Measurements from ENCODE around the gene P2RX4.
"Not testable (repeated sequence)": the region's sequence is repeated elsewhere in the genome, so short reads cannot be mapped to it uniquely, and the experiment has no call there.

Gene P2RX4

DNA sequence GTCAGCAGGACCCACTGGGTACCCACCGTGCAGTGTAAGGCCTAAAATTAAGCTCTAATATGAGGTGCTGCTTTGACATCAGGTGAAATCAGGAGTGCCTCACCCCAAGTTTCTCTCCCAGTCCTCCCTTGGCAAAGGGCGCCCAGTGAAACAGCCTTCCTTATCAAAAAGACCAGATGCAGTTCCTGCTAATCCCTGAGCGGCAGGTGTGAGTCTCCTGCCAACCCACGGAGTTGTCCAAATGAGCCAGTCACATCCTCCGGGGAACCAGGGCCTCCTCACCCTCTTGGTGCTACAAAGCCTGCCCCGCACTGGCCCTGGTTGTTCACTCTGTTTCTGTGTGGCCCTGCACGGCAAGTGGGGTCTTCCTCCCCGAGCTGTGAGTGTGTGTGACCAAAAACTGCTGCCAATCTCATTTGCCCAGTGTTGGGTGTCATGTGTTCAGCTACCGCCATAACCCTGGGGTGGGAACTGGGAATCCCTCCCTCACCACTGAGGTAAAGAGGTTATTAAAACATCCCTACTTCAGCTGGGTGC, 20.2 kb upstream of the P2RX4 start:
- DNase-seq, result no peak

GRCh38 chr12:121190523-121191031, 19.4 kb upstream of the P2RX4 start:
- no peak for DNase-seq

GRCh38 chr12:121191151-121191550, 18.8 kb upstream of the P2RX4 start:
- no peak for DNase-seq

- DNase-seq, result no peak
These were observed 13.0 kb upstream of the P2RX4 start for GRCh38 chr12:121196902-121197301.

GRCh38 chr12:121198949-121199348, 11.0 kb upstream of the P2RX4 start:
- no peak for DNase-seq

- DNase-seq, result not testable (repeated sequence)
These were observed 8.8 kb upstream of the P2RX4 start for GRCh38 chr12:121201140-121201539.

- no peak for DNase-seq
These were observed 7.2 kb upstream of the P2RX4 start for GRCh38 chr12:121202407-121203355.

DNA sequence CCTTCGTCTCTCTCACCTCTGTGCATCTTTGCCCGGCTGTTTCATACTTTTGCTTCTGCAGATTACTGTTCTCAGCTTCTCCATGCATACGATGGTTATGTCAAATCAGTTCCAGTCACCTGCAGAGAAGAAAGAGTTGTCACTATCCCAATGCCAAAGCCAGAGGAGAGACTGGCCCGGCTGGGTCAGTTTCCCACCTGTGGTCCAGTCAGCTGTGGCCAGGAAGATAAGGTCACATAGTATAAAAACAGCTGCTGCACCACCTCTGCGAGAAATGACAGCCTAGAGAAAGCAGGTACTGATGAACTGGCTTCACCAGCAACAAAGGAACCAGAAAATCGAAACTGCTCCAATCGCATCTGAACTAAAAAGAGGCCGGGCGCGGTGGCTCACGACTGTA, 6.4 kb upstream of the P2RX4 start:
- DNase-seq, result no peak

DNA sequence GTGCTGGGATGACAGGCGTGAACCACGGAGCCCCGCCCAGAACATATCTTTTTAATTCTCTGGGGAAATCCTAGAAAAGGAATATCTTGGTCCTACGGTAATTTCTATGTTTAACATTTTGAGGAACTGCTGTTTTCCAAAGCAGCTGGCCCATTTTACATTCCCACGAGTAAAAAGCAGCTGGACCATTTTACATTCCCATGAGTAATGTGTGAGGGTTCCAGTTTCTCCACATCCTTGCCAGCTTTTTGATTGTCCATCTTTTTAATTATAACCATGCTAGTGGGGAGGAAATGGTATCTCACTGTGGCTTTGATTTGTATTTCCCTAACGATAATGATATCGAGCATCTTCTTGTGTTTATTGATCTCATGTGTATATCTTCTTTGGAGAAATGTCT, 4.4 kb upstream of the P2RX4 start:
- no peak for DNase-seq

DNA sequence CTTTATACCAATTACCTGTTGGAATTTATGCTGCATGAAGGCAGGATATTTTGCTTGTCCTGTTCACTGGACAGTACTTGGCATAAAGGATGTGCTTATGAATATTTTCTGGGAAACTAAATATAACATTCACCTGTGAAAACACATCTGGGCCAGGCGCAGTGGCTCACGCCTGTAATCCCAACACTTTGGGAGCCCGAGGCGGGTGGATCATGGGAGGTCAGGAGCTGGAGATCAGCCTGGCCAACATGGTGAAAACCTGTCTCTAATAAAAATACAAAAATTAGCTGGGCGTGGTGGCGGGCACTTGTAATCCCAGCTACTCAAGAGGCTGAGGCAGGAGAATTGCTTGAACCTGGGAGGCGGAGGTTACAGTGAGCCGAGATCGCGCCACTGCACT, 1.4 kb upstream of the P2RX4 start:
- not testable (repeated sequence) for DNase-seq

GRCh38 chr12:121209221-121209620, 708 bp upstream of the P2RX4 start:
- DNase-seq, result no peak

DNA sequence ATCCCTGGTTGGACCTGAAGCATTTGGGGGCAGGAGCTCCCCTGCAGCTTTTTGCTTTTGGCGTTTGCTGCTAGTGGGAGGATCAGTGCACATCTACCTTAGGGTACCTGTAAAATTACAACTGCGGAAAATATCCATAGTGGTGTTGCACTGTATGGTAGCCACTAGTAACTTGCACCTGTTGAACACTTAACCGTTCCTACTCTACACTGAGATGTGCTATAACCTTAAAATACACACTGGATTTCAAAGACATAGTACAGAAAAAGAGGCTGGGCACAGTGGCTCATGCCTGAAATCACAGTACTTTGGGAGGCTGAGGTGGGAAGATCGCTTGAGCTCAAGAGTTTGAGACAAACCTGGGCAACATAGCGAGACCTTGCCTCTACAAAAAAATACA, 2.9 kb downstream of the P2RX4 start:
- DNase-seq, result no peak

GRCh38 chr12:121214166-121214777, 4.3 kb downstream of the P2RX4 start:
- peak; percentile 84 for DNase-seq

GRCh38 chr12:121214855-121215745, 5.2 kb downstream of the P2RX4 start:
- DNase-seq, result peak; percentile 57

GRCh38 chr12:121216102-121216501, 6.2 kb downstream of the P2RX4 start:
- no peak for DNase-seq

DNA sequence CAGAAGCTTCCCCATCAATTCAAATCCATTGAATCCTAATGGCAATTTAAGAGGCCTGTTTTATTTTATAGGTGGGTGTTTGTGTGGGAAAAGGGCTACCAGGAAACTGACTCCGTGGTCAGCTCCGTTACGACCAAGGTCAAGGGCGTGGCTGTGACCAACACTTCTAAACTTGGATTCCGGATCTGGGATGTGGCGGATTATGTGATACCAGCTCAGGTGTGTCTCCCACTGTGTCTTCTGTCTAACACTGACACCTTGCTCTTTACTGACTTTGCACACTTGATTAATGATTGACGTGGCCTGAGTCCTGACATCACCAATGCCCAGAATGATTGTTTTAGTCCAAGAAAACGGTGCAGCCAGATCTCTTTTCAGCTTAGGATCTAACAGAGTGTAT, 7.1 kb downstream of the P2RX4 start:
- no peak for DNase-seq

DNA sequence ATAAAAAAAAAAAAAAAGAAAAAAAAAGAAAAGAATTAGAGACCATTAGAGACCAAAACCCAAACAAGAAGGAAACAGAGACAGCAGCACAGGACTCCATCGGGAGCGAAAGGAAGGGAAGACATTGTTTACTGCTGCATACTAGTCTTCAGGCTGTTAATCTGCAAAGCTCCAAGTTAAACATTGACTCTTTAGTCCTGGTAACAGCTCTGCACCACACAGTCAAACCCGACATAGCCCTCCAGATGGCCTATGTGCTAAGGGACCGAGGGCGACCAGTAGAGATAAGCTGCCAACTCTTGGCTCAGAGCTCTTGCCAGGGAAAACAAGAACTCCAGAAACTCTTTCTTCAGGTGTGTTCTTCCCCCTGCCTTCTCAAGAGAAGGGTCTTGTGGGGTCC, 7.8 kb downstream of the P2RX4 start:
- DNase-seq, result no peak

GRCh38 chr12:121218588-121219352, 8.8 kb downstream of the P2RX4 start:
- no peak for DNase-seq

DNA sequence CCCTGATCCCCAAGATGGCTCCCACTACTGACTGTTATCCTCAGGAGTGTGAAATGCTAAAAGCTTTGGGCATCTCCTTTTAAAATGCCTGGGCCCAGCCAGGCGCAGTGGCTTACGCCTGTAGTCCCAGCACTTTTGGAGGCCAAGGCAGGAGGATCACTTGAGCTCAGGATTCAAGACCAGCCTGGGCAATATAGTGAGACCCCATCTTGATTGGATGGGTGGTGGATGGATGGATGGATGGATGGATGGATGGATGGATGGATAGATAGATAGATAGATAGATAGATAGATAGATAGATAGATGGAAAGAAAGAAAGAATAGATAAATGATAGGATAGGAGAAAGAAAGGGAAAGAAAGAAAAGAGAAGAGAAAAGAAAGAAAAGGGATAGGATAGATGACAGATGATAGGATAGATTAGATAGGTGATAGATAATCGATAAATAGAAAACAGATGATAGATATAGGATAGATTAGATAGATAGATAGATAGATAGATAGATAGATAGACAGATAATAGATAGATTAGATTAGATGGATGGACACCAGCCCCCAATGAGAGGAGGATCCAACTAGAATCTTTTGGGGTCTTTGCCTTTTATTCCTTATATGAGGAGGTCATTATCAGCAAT, 9.5 kb downstream of the P2RX4 start:
- DNase-seq, result no peak

GRCh38 chr12:121222847-121223246, 12.9 kb downstream of the P2RX4 start:
- DNase-seq, result peak; percentile 30
